Astrocyte (in vitro differentiated cells and primary cell): ENCODE results near the gene BMF.
"Not testable (repeated sequence)": the region's sequence is repeated elsewhere in the genome, so short reads cannot be mapped to it uniquely, and the experiment has no call there.

Source experiments
- EZH2 ChIP-seq: IDR thresholded peaks from 2 replicates; pipeline ENCODE4 v1.6.1; 2012; ENCODE audit warnings: mild to moderate bottlenecking, low read length, inconsistent platforms; ENCODE audit not compliant: insufficient read depth
- TF ChIP-seq, protein P1 (sequence below): IDR thresholded peaks from 2 replicates; pipeline ENCODE4 v1.5.1; 2011; ENCODE audit warnings: low read depth, mild to moderate bottlenecking, inconsistent platforms, low read length, moderate library complexity; ENCODE audit not compliant: insufficient read depth

GRCh38 chr15:40138201-40138570 is 29.5 kb upstream of the BMF start:
- TF ChIP-seq, protein P1, sequence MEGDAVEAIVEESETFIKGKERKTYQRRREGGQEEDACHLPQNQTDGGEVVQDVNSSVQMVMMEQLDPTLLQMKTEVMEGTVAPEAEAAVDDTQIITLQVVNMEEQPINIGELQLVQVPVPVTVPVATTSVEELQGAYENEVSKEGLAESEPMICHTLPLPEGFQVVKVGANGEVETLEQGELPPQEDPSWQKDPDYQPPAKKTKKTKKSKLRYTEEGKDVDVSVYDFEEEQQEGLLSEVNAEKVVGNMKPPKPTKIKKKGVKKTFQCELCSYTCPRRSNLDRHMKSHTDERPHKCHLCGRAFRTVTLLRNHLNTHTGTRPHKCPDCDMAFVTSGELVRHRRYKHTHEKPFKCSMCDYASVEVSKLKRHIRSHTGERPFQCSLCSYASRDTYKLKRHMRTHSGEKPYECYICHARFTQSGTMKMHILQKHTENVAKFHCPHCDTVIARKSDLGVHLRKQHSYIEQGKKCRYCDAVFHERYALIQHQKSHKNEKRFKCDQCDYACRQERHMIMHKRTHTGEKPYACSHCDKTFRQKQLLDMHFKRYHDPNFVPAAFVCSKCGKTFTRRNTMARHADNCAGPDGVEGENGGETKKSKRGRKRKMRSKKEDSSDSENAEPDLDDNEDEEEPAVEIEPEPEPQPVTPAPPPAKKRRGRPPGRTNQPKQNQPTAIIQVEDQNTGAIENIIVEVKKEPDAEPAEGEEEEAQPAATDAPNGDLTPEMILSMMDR: not testable (repeated sequence)
- TF ChIP-seq EZH2: not testable (repeated sequence)
